HG02870 (cell line): Measurements from ENCODE around the gene MYO16.
"Not testable (repeated sequence)": the region's sequence is repeated elsewhere in the genome, so short reads cannot be mapped to it uniquely, and the experiment has no call there.

Source experiments
- ATAC-seq: cut with Tn5 transposase; IDR thresholded peaks from one replicate; pipeline ENCODE4 v1.9.1; 2021; ENCODE audit warnings: mild to moderate bottlenecking, moderate library complexity; ENCODE audit not compliant: unreplicated experiment

MYO16 gene

GRCh38 chr13:109214393-109214792 lies 585.0 kb downstream of the MYO16 start:
- no peak for ATAC-seq

GRCh38 chr13:109215377-109215776 lies 586.0 kb downstream of the MYO16 start:
- ATAC-seq: no peak

- not testable (repeated sequence) for ATAC-seq
Observed at GRCh38 chr13:109217510-109217909, 588.1 kb downstream of the MYO16 start.

- no peak for ATAC-seq
Observed at GRCh38 chr13:109220631-109221030, 591.2 kb downstream of the MYO16 start.

- no peak for ATAC-seq
Observed at GRCh38 chr13:109224033-109224432, 594.6 kb downstream of the MYO16 start.

- no peak for ATAC-seq
Observed at GRCh38 chr13:109226631-109227030, 597.2 kb downstream of the MYO16 start.

- ATAC-seq: no peak
Observed at GRCh38 chr13:109227344-109227940, 598.0 kb downstream of the MYO16 start.

GRCh38 chr13:109228211-109228610 lies 598.8 kb downstream of the MYO16 start:
- no peak for ATAC-seq

GRCh38 chr13:109231888-109232287 lies 602.5 kb downstream of the MYO16 start:
- ATAC-seq: no peak

GRCh38 chr13:109233293-109233692 lies 603.9 kb downstream of the MYO16 start:
- no peak for ATAC-seq

GRCh38 chr13:109235901-109236300 lies 606.5 kb downstream of the MYO16 start:
- no peak for ATAC-seq

GRCh38 chr13:109241160-109241559 lies 611.7 kb downstream of the MYO16 start:
- ATAC-seq: no peak

GRCh38 chr13:109243311-109243951 lies 614.0 kb downstream of the MYO16 start:
- ATAC-seq: no peak

GRCh38 chr13:109244566-109244965 lies 615.2 kb downstream of the MYO16 start:
- no peak for ATAC-seq

- no peak for ATAC-seq
Observed at GRCh38 chr13:109246001-109246400, 616.6 kb downstream of the MYO16 start.

- no peak for ATAC-seq
Observed at GRCh38 chr13:109249780-109250528, 620.5 kb downstream of the MYO16 start.

GRCh38 chr13:109251956-109252355 lies 622.5 kb downstream of the MYO16 start:
- no peak for ATAC-seq

GRCh38 chr13:109253316-109253715 lies 623.9 kb downstream of the MYO16 start:
- no peak for ATAC-seq

- no peak for ATAC-seq
Observed at GRCh38 chr13:109254274-109254673, 624.9 kb downstream of the MYO16 start.

GRCh38 chr13:109255141-109255856 lies 625.9 kb downstream of the MYO16 start:
- ATAC-seq: no peak
